DMS153 treated with DMSO at 0.1 percent for 48 hours (cell line): ENCODE measurements around the gene DCLRE1A.

Experiments
- DNase-seq: peaks from one replicate; lab custom pipeline; 2025; ENCODE audit not compliant: unreplicated experiment; lab: John Stamatoyannopoulos, UW

The DCLRE1A gene

GRCh38 chr10:113854013-113854760 is at the start of gene DCLRE1A, which contains the start of gene NHLRC2:
DCLRE1A (minus strand) TSS chr10:113854082; CDS start chr10:113853182, 900 bp downstream.
NHLRC2 (plus strand) TSS chr10:113854661; CDS start chr10:113854873, 212 bp downstream.
- DNase-seq: peak; percentile 94

GRCh38 chr10:113899952-113900598 is 46.2 kb upstream of the DCLRE1A start:
- no peak for DNase-seq

- no peak for DNase-seq
These were observed 44.1 kb upstream of the DCLRE1A start for GRCh38 chr10:113897693-113898618.

- no peak for DNase-seq
These were observed 41.1 kb upstream of the DCLRE1A start for GRCh38 chr10:113895018-113895417.

- DNase-seq: no peak
These were observed 40.7 kb upstream of the DCLRE1A start for GRCh38 chr10:113894581-113894980.

- DNase-seq: no peak
These were observed 39.7 kb upstream of the DCLRE1A start for GRCh38 chr10:113893570-113893969.

- no peak for DNase-seq
These were observed 37.6 kb upstream of the DCLRE1A start for GRCh38 chr10:113891476-113891875.

- no peak for DNase-seq
These were observed 36.9 kb upstream of the DCLRE1A start for GRCh38 chr10:113890769-113891168.

- no peak for DNase-seq
These were observed 36.0 kb upstream of the DCLRE1A start for GRCh38 chr10:113889911-113890310.

GRCh38 chr10:113882240-113882639 is 28.4 kb upstream of the DCLRE1A start:
- DNase-seq: no peak

- no peak for DNase-seq
These were observed 26.4 kb upstream of the DCLRE1A start for GRCh38 chr10:113880236-113880635.

- no peak for DNase-seq
These were observed 25.8 kb upstream of the DCLRE1A start for GRCh38 chr10:113879691-113880090.

GRCh38 chr10:113876461-113876860 is 22.6 kb upstream of the DCLRE1A start:
- no peak for DNase-seq

- DNase-seq: no peak
These were observed 21.3 kb upstream of the DCLRE1A start for GRCh38 chr10:113875212-113875611.

GRCh38 chr10:113872139-113873030 is 18.5 kb upstream of the DCLRE1A start:
- DNase-seq: no peak

GRCh38 chr10:113869789-113870188 is 15.9 kb upstream of the DCLRE1A start:
- no peak for DNase-seq

- DNase-seq: no peak
These were observed 14.0 kb upstream of the DCLRE1A start for GRCh38 chr10:113867904-113868303.

GRCh38 chr10:113866551-113867394 is 12.9 kb upstream of the DCLRE1A start:
- no peak for DNase-seq

- DNase-seq: no peak
These were observed 12.0 kb upstream of the DCLRE1A start for GRCh38 chr10:113865901-113866300.
